HepG2 (cell line): ENCODE measurements around the gene CLDN9. TPM values are rescaled to one million over a fixed set of nuclear protein-coding genes. Genes with fewer than 3 reads are reported as not detected.

Experiments
- ATF6 ChIP-seq: sonication (generic); formaldehyde crosslinking; conservative IDR thresholded peaks from 2 replicates; pipeline ENCODE4 v1.4.0; 2020; ENCODE audit warnings: missing genetic modification reagents
- NR3C1 ChIP-seq: sonication (generic); formaldehyde crosslinking; IDR thresholded peaks from 2 replicates; pipeline ENCODE4 v1.4.0; 2020; ENCODE audit warnings: missing genetic modification reagents
- ZNF121 ChIP-seq: sonication (generic); formaldehyde crosslinking; IDR thresholded peaks from 2 replicates; pipeline ENCODE4 v1.5.0; 2020; ENCODE audit warnings: mild to moderate bottlenecking, missing genetic modification reagents
- ZNF318 ChIP-seq: sonication (generic); formaldehyde crosslinking; IDR thresholded peaks from 2 replicates; pipeline ENCODE4 v1.4.0; 2020; ENCODE audit warnings: mild to moderate bottlenecking, missing genetic modification reagents
- ZNF558 ChIP-seq: sonication (generic); formaldehyde crosslinking; IDR thresholded peaks from 2 replicates; pipeline ENCODE4 v1.9.0; 2022; ENCODE audit warnings: mild to moderate bottlenecking, missing genetic modification reagents, borderline replicate concordance
- ZNF75D ChIP-seq: sonication (generic); formaldehyde crosslinking; IDR thresholded peaks from 2 replicates; pipeline ENCODE4 v1.8.1; 2023; ENCODE audit warnings: missing genetic modification reagents, mild to moderate bottlenecking, borderline replicate concordance
- polyA plus RNA-seq, 8 experiments: library from polyadenylated mRNA; depleted of rRNA in 3 of 8; stranded (reverse) in 7 of 8; unstranded in 1 of 8; fragments of >200 nt; fragmentation: Illumina TruSeq in 4 of 8; extraction: Trizol in 4 of 8; gene quantifications; 2 replicates each; pipeline versions ENCODE4 v1.2.1 to v1.2.3, GENCODE V29; 2011 to 2016; ENCODE audit warnings: low read depth in 4 of 8, missing spikeins in 1 of 8, mixed read lengths in 1 of 8; ENCODE audit not compliant: insufficient read depth in 1 of 8
- total RNA-seq, 5 experiments: library from RNA; depleted of rRNA; stranded (reverse); fragments of >200 nt; fragmentation: Illumina TruSeq; extraction: Trizol; gene quantifications; 2 replicates each; pipeline ENCODE4 v1.2.3, GENCODE V29; 2016; ENCODE audit warnings: low read depth in 1 of 5
- TF ChIP-seq, protein P1 (sequence below): sonication (generic); formaldehyde crosslinking; IDR thresholded peaks from 2 replicates; pipeline ENCODE4 v1.4.0; 2020; ENCODE audit warnings: missing genetic modification reagents, borderline replicate concordance
- TF ChIP-seq, protein P2 (sequence below): sonication (generic); formaldehyde crosslinking; IDR thresholded peaks from 2 replicates; pipeline ENCODE4 v1.4.0; 2020; ENCODE audit warnings: missing genetic modification reagents
- TF ChIP-seq, protein P3 (sequence below): sonication (generic); formaldehyde crosslinking; IDR thresholded peaks from 2 replicates; pipeline ENCODE4 v1.4.0; 2020; ENCODE audit warnings: missing genetic modification reagents

Gene CLDN9
- total and polyA plus RNA-seq, 2 of the 13 experiments (the other 11 are each of a cell fraction or from before 2014, with no cell fraction given) = 0.15 to 0.26 TPM

- TF ChIP-seq ZNF318 (CRISPR knock-in tag) (no peak), ZNF121 (CRISPR knock-in tag) (no peak), NR3C1 (CRISPR knock-in tag) (no peak), ZNF558 (no peak), ZNF75D (CRISPR knock-in tag) (no peak), ATF6 (CRISPR knock-in tag) (no peak)
- TF ChIP-seq, protein P1, sequence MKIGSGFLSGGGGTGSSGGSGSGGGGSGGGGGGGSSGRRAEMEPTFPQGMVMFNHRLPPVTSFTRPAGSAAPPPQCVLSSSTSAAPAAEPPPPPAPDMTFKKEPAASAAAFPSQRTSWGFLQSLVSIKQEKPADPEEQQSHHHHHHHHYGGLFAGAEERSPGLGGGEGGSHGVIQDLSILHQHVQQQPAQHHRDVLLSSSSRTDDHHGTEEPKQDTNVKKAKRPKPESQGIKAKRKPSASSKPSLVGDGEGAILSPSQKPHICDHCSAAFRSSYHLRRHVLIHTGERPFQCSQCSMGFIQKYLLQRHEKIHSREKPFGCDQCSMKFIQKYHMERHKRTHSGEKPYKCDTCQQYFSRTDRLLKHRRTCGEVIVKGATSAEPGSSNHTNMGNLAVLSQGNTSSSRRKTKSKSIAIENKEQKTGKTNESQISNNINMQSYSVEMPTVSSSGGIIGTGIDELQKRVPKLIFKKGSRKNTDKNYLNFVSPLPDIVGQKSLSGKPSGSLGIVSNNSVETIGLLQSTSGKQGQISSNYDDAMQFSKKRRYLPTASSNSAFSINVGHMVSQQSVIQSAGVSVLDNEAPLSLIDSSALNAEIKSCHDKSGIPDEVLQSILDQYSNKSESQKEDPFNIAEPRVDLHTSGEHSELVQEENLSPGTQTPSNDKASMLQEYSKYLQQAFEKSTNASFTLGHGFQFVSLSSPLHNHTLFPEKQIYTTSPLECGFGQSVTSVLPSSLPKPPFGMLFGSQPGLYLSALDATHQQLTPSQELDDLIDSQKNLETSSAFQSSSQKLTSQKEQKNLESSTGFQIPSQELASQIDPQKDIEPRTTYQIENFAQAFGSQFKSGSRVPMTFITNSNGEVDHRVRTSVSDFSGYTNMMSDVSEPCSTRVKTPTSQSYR = peak; percentile 89
- TF ChIP-seq, protein P2, sequence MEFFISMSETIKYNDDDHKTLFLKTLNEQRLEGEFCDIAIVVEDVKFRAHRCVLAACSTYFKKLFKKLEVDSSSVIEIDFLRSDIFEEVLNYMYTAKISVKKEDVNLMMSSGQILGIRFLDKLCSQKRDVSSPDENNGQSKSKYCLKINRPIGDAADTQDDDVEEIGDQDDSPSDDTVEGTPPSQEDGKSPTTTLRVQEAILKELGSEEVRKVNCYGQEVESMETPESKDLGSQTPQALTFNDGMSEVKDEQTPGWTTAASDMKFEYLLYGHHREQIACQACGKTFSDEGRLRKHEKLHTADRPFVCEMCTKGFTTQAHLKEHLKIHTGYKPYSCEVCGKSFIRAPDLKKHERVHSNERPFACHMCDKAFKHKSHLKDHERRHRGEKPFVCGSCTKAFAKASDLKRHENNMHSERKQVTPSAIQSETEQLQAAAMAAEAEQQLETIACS = no peak
- TF ChIP-seq, protein P3, sequence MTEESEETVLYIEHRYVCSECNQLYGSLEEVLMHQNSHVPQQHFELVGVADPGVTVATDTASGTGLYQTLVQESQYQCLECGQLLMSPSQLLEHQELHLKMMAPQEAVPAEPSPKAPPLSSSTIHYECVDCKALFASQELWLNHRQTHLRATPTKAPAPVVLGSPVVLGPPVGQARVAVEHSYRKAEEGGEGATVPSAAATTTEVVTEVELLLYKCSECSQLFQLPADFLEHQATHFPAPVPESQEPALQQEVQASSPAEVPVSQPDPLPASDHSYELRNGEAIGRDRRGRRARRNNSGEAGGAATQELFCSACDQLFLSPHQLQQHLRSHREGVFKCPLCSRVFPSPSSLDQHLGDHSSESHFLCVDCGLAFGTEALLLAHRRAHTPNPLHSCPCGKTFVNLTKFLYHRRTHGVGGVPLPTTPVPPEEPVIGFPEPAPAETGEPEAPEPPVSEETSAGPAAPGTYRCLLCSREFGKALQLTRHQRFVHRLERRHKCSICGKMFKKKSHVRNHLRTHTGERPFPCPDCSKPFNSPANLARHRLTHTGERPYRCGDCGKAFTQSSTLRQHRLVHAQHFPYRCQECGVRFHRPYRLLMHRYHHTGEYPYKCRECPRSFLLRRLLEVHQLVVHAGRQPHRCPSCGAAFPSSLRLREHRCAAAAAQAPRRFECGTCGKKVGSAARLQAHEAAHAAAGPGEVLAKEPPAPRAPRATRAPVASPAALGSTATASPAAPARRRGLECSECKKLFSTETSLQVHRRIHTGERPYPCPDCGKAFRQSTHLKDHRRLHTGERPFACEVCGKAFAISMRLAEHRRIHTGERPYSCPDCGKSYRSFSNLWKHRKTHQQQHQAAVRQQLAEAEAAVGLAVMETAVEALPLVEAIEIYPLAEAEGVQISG = no peak
These were observed 4.6 kb upstream of the CLDN9 start (continued) for GRCh38 chr16:3007957-3008689.
